ENCODE results near the gene RPS10. TPM values are rescaled to one million over a fixed set of nuclear protein-coding genes. Genes with fewer than 3 reads are reported as not detected.

Gene RPS10
- total RNA-seq, 2 experiments from 2014 or later = 1,296 to 1,320 TPM

DNA sequence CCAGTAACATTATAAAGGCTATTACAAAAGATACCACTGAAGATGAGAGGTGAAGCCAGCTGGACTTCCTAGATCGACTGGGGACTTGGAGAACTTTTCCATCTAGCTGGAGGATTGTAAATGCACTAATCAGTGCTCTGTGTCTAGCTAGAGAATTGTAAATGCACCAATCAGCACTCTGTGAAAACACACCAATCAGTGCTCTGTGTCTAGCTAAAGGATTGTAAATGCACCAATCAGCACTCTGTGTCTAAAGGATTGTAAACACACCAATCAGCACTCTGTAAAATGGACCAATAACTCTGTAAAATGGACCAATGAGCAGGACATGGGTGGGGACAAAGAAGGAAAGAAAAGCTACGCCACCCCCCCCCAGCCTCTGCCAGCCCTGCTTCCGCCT is 13.6 kb upstream of the RPS10 start:
- Mint-ChIP-seq H3K36me3 (ENCODE audit: low read depth) (no peaks in the 10 kb centered on the region), H3K9me3 (peaks cover 3% of the 10 kb centered on the region), H3K27me3 (peaks cover 1% of the 10 kb centered on the region), H3K4me1 (no peaks in the 10 kb centered on the region), H3K27ac (no peak overlapping the region), H3K4me3 (no peak overlapping the region)
- ChIA-PET CTCF (no interaction called here), POLR2A (interaction anchor here (1.3 kb wide), 1 partner anchor 14 kb away, joined by 6 read pairs; the partner anchor contains the start of gene RPS10)
- DNase-seq = no peak

DNA sequence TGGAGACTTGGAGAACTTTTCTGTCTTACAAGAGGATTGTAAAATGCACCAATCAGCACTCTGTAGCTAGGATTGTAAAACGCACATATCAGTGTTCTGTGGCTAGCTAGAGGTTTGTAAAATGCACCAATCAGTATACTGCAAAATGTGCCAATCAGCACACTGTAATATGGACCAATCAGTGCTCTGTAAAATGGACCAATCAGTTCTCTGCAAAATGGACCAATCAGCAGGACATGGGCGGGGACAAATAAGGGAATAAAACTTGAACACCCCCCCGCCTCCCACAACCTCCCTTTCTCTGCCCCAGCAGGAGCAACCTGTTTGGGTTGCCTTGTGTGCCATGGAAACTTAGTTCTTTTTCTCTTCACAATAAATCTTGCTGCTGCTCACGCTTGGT is 12.8 kb upstream of the RPS10 start:
- ChIA-PET POLR2A (interaction anchor here (1.3 kb wide), 1 partner anchor 13 kb away, joined by 6 read pairs; the partner anchor contains the start of gene RPS10), CTCF (no interaction called here)
- Mint-ChIP-seq H3K27me3 (peaks cover 1% of the 10 kb centered on the region), H3K36me3 (ENCODE audit: low read depth) (no peaks in the 10 kb centered on the region), H3K27ac (no peak overlapping the region), H3K4me1 (no peaks in the 10 kb centered on the region), H3K9me3 (peaks cover 3% of the 10 kb centered on the region), H3K4me3 (no peak overlapping the region)
- DNase-seq = no peak

DNA sequence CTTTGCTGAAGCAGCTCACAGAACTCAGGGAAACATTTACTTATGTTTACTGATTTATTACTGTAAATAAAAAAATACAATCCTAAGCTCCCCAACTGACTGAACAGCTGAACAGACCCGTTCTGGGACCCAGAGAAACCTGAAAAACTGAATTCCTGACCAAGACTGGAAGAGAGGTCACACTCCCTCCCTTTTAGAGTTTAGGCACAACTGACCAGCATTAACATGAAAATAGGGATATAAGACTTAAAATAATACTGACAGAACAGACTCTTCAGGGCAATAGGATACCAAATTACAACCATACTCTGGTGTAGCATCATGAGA is 11.7 kb upstream of the RPS10 start:
- Mint-ChIP-seq H3K27ac (no peak overlapping the region), H3K36me3 (ENCODE audit: low read depth) (no peaks in the 10 kb centered on the region), H3K4me3 (no peak overlapping the region), H3K27me3 (peaks cover 1% of the 10 kb centered on the region), H3K9me3 (peaks cover 3% of the 10 kb centered on the region), H3K4me1 (no peaks in the 10 kb centered on the region)
- ChIA-PET POLR2A (no interaction called here), CTCF (no interaction called here)
- no peak for DNase-seq

DNA sequence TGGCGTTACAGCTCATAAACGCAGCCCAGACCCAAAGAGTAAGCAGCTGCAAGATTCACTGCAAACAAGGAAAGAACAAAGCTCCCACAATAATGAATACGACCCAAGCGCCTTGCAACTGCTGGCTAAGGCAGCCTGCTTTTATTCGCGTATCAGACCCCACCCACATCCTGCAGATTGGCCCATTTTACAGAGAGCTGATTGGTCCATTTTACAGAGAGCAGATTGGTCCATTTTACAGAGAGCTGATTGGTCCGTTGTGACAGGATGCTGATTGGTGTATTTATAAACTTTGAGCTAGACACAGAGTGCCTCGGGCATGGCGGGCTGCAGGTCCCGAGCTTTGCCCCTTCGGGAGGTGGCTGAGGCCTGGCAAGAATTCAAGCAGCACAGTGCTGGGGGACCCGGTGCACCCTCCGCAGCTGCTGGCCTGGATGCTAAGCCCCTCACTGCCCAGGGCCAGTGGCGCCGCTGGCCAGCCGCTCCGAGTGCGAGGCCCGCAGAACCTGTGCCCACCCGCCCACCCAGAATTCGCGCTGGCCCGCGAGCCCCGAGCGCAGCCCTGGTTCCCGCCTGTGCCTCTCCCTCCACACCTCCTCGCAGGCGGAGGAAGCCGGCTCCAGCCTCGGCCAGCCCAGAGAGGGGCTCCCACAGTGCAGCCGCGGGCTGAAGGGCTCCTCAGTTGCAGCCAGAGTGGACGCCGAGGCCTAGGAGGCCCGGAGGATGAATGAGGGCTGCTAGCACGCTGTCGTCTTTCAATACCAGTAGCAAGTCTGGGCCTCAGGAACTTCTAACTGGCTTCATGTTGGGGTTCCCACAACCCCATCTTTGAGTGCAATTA is 11.2 kb upstream of the RPS10 start:
- ChIA-PET CTCF (no interaction called here), POLR2A (no interaction called here)
- H3K27me3 Mint-ChIP-seq = peaks cover 1% of the 10 kb centered on the region
- H3K4me3 Mint-ChIP-seq = no peak overlapping the region
- no peak overlapping the region for H3K27ac Mint-ChIP-seq
- DNase-seq = no peak
- H3K9me3 Mint-ChIP-seq = peaks cover 3% of the 10 kb centered on the region
- no peaks in the 10 kb centered on the region for H3K36me3 Mint-ChIP-seq (ENCODE audit: low read depth)
- H3K4me1 Mint-ChIP-seq = no peaks in the 10 kb centered on the region

DNA sequence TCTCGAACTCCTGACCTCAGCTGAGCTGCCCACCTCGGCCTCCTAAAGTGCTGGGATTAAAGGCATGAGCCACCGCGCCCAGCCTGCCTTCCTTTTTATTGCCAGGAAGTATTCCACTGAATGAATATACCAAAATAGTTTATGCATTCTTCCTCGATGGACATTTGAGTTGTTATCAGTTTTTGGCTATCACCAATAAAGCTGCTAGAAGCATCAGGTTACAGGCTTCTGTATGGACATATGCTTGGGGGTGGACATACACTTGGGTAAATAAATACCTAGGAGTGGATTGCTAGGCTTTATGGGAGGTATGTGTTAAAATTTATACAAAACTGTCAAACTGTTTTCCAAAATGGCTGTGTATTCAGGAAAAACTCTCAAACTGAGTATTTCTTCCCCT is 10.0 kb upstream of the RPS10 start:
- DNase-seq = no peak
- no peaks in the 10 kb centered on the region for H3K36me3 Mint-ChIP-seq (ENCODE audit: low read depth)
- CTCF ChIA-PET = no interaction called here
- POLR2A ChIA-PET = no interaction called here
- no peak overlapping the region for H3K4me3 Mint-ChIP-seq
- H3K27ac Mint-ChIP-seq = no peak overlapping the region
- H3K4me1 Mint-ChIP-seq = no peaks in the 10 kb centered on the region
- H3K9me3 Mint-ChIP-seq = peaks cover 3% of the 10 kb centered on the region
- peaks cover 1% of the 10 kb centered on the region for H3K27me3 Mint-ChIP-seq

DNA sequence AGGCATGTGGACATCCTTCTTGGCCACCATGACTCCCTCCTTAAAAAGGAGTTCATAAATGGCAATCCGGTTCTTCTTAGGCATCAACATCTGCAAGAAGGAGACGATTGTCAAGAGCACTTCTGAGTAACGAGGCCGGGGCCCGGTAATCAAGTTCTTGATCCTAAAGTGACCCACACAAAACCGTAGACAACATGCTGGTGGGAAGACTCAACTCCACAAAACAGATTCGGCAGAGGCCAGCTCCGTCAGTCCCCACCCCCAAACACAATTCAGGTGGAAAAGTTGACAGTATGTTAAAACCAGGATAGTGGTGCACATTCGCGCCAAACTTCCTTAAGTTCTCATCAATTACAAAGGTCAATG is 754 bp downstream of the RPS10 start:
- Mint-ChIP-seq H3K4me3 (peak overlapping the region; percentile 97), H3K4me1 (peaks cover 41% of the 10 kb centered on the region), H3K27ac (peak overlapping the region; percentile 93), H3K9me3 (no peaks in the 10 kb centered on the region), H3K27me3 (peaks cover 5% of the 10 kb centered on the region), H3K36me3 (ENCODE audit: low read depth) (peaks cover 45% of the 10 kb centered on the region)
- ChIA-PET POLR2A (interaction anchor here (0.6 to 3.7 kb wide), 16 partner anchors 10 to 463 kb away, joined by 3 to 30 read pairs (median 4); partner anchors contain the start of genes HMGA1, NUDT3, SMIM29 and TAF11), CTCF (interaction anchor here (1.0 to 4.7 kb wide), 2 partner anchors 11 to 176 kb away, joined by 3 to 24 read pairs; partner anchors contain the start of gene SMIM29)
- peak; percentile 23 for DNase-seq

DNA sequence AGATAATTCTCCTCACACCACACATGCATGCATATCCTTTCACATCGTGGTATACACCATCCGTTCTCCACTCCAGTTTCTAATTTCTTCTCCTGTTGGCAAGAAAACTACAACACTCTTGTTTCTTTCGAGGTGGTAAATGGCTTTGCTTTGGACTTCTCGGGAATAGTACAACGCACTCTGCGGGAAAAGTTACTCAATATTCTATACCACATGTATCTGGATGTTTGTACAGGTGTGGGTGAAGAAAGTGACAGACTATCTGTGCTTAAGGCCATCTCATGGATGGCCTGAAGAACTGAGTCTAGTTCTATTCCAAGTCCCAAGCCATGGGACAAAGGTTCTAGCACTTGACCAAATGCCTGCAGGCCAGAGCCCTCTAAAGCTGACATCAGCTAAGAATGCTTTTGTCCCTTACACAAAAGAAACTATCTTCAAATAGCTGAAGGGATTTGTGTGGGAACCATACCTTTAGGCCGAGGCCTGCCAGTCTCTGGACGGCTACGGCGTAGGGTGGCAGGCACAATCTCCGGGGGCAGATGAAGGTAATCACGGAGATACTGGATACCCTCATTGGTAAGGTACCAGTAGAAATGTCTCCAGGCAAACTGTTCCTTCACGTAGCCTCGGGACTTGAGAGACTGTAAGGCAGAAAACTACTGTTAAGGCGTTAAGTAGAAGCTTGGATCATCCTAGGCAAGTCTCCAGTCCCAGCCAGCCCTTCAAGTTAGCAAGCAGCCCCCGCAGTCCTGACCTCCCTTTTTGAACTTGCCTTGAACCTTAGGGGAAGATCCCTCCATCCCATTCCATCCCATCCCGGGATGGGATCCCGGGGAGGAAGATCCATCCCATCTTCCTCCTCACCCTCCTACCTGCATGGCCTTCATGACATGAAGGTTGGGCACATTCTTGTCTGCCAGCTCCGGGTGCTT is 1.4 kb downstream of the RPS10 start:
- Mint-ChIP-seq H3K27ac (peak overlapping the region; percentile 93), H3K4me1 (peaks cover 45% of the 10 kb centered on the region), H3K27me3 (peaks cover 5% of the 10 kb centered on the region), H3K9me3 (no peaks in the 10 kb centered on the region), H3K4me3 (peak overlapping the region; percentile 97), H3K36me3 (ENCODE audit: low read depth) (peaks cover 50% of the 10 kb centered on the region)
- CTCF ChIA-PET = interaction anchor here (1.3 to 4.7 kb wide), 2 partner anchors 10 to 175 kb away, joined by 7 to 24 read pairs; partner anchors contain the start of gene SMIM29
- POLR2A ChIA-PET = interaction anchor here (0.6 to 3.7 kb wide), 15 partner anchors 9 to 463 kb away, joined by 3 to 30 read pairs (median 4); partner anchors contain the start of genes HMGA1, SMIM29 and TAF11
- no peak for DNase-seq

DNA sequence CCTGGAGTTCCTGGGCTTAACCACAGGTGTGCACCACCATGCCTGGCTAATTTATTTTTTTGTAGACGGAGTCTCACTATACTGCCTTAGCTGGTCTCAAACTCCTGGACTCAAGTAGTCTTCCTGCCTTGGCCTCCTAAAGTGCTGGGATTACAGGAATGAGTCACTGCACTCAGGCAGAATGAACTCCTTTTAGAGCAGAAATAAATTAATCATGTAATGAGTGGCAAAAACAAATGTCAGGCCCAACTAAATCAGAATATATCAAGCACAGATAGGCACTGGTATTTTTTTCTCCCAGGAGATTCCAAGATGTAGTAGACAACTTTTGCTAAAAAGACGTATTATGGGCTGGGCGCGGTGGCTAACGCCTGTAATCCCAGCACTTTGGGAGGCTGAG is 2.6 kb downstream of the RPS10 start:
- no peak for DNase-seq
- Mint-ChIP-seq H3K27me3 (no peaks in the 10 kb centered on the region), H3K4me1 (peaks cover 49% of the 10 kb centered on the region), H3K27ac (no peak overlapping the region), H3K9me3 (no peaks in the 10 kb centered on the region), H3K4me3 (peak overlapping the region; percentile 38), H3K36me3 (ENCODE audit: low read depth) (peaks cover 56% of the 10 kb centered on the region)
- POLR2A ChIA-PET = interaction anchor here (1.0 to 3.7 kb wide), 5 partner anchors 8 to 464 kb away, joined by 3 to 30 read pairs (median 6); partner anchors contain the start of genes HMGA1, SMIM29 and TAF11
- CTCF ChIA-PET = interaction anchor here (1.3 to 4.7 kb wide), 2 partner anchors 8 to 174 kb away, joined by 7 to 24 read pairs; partner anchors contain the start of gene SMIM29

DNA sequence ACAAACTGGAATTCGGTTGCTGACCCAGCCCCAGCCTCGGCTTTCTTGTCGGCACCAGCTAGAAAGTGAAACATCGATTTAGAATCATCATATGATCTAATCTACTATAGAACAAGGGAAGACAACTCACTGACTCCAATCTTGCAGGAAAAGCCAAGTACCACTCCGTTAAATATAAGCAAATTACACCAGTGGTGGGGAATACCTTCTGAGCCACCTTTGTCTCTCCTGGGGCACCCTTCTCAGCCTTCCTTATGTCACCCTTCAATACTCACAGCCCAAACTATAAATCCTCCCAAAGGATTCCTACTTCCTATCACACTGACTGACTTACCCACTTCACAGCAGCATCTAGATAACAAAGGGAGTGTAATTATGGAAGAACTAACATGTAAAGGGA is 7.5 kb downstream of the RPS10 start:
- H3K27ac Mint-ChIP-seq = no peak overlapping the region
- H3K9me3 Mint-ChIP-seq = no peaks in the 10 kb centered on the region
- DNase-seq = no peak
- peaks cover 32% of the 10 kb centered on the region for H3K4me1 Mint-ChIP-seq
- H3K36me3 Mint-ChIP-seq (ENCODE audit: low read depth) = peaks cover 62% of the 10 kb centered on the region
- no peaks in the 10 kb centered on the region for H3K27me3 Mint-ChIP-seq
- ChIA-PET POLR2A (interaction anchor here (1.6 kb wide), 1 partner anchor 170 kb away, joined by 4 read pairs; the partner anchor contains the start of gene SMIM29), CTCF (no interaction called here)
- no peak overlapping the region for H3K4me3 Mint-ChIP-seq

DNA sequence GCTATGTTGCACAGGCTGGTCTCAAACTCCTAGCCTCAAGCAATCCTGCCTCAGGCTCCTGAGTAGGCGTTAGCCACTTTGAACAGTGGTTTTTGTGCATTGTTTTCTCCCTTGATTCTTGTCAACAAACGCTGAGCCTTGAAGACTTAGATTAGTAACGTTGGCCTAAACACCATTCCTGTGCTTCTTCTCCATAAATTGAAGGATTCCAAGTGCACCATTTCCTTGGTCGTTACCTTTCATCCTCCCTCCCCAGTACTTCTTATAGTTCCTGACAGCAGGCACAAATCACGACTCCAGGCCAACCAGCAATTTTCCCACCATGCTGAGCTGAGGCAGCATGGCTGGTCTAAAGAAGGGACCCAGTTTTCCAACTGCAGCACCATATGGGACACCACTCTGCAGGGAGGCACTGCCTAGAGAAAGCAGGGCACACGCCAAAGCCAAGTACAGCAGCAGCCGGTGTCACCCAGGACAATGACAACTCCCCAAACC is 8.9 kb downstream of the RPS10 start:
- peaks cover 54% of the 10 kb centered on the region for H3K36me3 Mint-ChIP-seq (ENCODE audit: low read depth)
- H3K9me3 Mint-ChIP-seq = no peaks in the 10 kb centered on the region
- CTCF ChIA-PET = interaction anchor here (0.9 to 5.6 kb wide), 5 partner anchors 10 to 220 kb away, joined by 3 to 71 read pairs (median 5); partner anchors contain the start of genes NUDT3 and SMIM29
- H3K27ac Mint-ChIP-seq = no peak overlapping the region
- H3K4me3 Mint-ChIP-seq = no peak overlapping the region
- no peaks in the 10 kb centered on the region for H3K27me3 Mint-ChIP-seq
- peaks cover 24% of the 10 kb centered on the region for H3K4me1 Mint-ChIP-seq
- DNase-seq = no peak
- POLR2A ChIA-PET = interaction anchor here (1.1 to 4.1 kb wide), 3 partner anchors 8 to 180 kb away, joined by 3 to 30 read pairs (median 9); partner anchors contain the start of genes HMGA1 and RPS10

DNA sequence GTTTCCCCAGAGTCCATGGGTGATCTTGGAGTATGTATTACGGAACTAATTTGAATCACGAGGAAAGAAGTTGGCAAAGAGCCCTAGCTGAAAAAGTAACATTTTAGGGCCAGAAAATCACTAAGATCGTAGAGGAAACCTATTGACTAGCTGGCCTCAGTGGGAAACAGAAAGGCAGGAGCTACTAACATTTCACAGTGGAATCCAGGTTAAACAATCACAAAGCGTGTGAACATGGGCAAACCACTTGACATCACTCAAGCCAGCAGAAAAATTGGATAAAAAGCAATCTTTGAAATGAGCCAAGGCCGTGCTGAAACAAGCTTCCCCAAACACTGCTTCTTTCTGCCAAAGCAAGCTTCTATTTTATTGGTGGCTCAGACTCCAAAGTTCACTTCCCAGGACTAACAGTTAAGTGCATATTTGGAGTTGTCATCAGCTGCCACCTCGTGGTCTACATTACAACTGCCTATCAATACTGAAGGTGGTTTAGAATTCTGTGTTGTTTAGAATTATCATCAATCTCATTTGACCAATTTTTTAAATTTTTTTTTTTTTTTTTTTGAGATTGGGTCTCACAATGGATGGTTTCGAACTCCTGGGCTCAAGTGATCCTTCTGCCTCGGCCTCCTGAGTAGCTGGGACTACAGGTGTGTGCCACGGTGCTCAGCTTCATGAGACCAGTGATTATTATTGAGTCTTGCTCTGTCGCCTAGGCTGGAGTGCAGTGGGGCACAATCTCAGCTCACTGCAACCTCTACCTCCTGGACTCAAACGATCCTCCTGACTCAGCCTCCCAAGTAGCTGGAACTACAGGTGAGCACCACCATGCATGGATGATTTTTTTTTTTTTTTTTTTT is 10.6 kb downstream of the RPS10 start:
- no peak overlapping the region for H3K27ac Mint-ChIP-seq
- H3K36me3 Mint-ChIP-seq (ENCODE audit: low read depth) = peaks cover 44% of the 10 kb centered on the region
- DNase-seq = peak; percentile 35
- H3K4me1 Mint-ChIP-seq = peaks cover 15% of the 10 kb centered on the region
- H3K4me3 Mint-ChIP-seq = no peak overlapping the region
- CTCF ChIA-PET = interaction anchor here (0.6 to 5.6 kb wide), 19 partner anchors 9 to 1778 kb away, joined by 3 to 71 read pairs (median 4); partner anchors contain the start of genes HLA-DQA1, HMGA1, RPS10 and SMIM29
- H3K9me3 Mint-ChIP-seq = no peaks in the 10 kb centered on the region
- POLR2A ChIA-PET = interaction anchor here (0.9 to 4.1 kb wide), 11 partner anchors 10 to 602 kb away, joined by 3 to 30 read pairs (median 4); partner anchors contain the start of genes BLTP3A, HMGA1, NUDT3 and RPS10
- H3K27me3 Mint-ChIP-seq = no peaks in the 10 kb centered on the region
